ENCODE measurements around the gene ATAD2B.
"Not testable (repeated sequence)": the region's sequence is repeated elsewhere in the genome, so short reads cannot be mapped to it uniquely, and the experiment has no call there.

ATAD2B gene

DNA sequence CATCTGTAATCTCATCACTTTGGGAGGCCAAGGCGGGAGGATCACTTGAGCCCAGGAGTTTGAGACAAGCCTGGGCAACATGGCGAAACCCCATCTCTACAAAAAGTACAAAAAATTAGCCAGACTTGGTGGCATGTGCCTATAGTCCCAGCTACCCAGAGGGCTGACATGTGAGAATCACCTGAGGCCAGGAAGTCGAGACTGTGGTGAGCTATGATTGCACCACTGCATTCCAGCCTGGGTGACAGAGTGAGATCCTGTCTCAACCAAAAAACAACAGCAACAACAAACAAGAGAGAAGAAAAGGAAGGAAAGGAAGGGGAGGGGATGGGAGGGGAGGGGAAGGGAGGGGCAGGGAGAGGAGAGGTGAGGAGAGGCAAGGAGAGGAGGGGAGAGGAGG, 203.9 kb downstream of the ATAD2B start:
- not testable (repeated sequence) for DNase-seq

- DNase-seq, result no peak
Observed at GRCh38 chr2:23722255-23722654, 204.7 kb downstream of the ATAD2B start.

DNA sequence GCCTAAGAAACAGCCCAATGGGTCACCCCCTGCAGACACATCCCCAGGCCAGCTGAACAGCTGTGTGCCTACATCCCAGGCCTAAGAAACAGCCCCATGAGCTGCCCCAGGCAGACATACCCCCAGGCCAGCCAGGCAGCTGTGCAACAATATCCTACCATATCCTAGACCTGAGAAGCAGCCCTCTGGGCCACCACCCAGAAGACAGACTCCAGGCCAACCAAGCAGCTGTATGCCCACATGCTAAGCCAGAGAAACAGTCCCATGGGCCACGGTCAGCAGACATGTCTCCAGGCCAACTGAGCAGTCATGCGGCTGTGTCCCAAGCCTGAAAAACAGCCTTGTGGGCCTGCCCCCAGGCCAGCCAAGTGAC, 205.5 kb downstream of the ATAD2B start:
- no peak for DNase-seq

DNA sequence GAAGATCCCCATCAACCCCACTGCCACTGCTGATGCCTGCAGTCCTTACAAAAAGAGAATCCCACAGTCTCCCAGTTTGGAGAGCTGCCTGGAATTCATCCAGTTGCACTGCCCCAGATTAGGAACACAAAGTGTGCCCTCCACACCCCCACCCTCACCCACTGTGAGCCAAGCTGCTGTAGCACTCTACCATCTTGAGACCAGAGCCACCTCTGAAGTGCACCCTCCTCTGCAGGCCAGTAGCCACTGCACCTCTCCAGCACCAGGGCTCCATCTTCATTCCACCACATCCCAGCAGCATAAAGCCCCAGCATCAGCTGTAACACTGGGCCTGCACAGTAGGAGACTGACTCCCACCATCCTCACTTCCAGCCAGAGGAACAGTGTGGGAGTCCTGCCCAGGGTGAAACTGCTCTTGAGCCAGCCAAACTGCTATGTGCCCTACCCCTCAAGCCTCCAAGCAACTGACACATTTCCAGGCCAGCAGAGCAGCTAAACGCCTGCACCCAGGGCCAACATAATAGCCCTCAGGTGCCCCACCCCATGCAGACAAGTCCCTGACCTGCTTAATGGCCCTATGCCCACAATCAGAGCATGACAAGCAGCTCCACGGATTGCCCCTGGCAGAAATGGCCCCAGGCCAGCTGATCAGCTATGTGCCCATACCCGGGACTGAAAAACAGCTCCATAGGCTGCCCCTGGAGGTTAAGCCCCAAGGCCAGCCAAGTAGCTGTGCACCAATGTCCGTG, 206.0 kb downstream of the ATAD2B start:
- DNase-seq, result no peak

- DNase-seq, result no peak
Observed at GRCh38 chr2:23719716-23720115, 207.2 kb downstream of the ATAD2B start.

DNA sequence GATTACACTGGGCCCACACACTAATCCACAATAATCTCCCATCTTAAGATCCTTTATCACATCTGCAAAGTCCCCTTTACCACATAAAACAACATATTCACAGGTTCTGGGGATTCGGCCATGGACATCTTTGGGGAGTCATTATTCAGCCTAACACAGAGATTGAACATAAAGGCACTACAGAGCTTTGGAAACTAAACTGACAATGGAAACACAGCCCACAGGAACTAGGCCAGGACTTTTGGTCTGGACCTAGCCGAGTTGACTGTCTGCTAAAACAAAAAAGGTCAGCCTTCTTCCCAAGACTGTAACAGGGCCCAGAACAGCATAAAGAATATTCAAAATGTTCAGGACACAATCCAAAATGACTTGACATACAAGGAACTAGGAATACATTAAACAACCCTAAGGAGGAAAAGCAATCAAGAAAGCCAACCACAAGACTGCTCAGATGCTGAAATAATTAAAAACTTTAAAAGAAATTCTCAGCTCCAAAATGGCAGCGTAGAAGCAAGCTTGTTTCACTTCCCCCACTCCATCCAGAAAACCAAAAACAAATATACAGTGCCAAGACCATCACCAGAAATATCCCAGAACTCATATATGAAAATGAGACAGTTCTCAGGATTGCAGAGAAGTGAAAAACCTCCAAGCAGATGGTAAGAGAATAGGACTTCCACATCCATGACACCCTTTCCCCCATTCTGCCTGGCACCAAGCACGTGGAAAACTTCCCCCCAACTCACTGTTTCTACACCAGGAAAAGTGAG, 207.8 kb downstream of the ATAD2B start:
- no peak for DNase-seq

GRCh38 chr2:23713351-23713750, 213.6 kb downstream of the ATAD2B start:
- no peak for DNase-seq

DNA sequence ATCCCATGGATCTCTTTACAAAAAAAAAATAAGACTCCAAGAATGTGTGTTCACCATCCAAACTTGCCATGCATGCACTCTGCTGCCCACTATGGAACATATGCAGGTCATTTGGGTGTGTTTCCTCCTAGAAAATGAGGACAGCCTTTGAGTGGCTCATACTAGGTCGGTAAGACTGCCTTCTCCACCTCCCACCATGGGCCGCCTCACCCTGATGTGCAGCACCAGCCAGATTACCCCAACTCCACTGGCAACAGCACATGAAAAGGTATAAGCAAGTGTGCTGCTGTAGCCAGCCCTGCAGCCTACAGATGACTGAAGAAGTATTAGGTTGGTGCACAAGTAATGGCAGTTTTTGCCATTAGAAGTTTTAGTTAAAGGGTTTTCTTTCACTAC, 214.2 kb downstream of the ATAD2B start:
- DNase-seq, result no peak

GRCh38 chr2:23711979-23712755, 214.8 kb downstream of the ATAD2B start:
- no peak for DNase-seq

- no peak for DNase-seq
Observed at GRCh38 chr2:23709311-23709710, 217.6 kb downstream of the ATAD2B start.

DNA sequence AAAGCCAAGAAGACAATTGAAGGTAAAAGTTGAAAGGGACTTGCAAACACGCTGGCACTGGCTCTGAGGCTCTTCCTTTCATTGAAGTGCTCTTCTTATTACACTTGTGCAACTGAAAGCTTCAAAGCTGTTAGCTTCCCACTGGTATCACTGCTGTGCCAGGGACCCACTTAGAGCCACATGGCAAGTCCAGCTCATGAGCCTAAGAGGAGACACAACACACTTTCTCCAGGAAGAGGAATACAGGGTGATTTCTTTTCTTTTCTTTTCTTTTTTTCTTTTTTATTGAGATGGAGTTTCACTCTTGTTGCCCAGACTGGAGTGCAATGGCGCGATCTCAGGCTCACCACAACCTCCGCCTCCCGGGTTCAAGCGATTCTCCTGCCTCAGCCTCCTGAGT, 218.2 kb downstream of the ATAD2B start:
- DNase-seq, result no peak

- DNase-seq, result no peak
Observed at GRCh38 chr2:23707096-23707495, 219.8 kb downstream of the ATAD2B start.

DNA sequence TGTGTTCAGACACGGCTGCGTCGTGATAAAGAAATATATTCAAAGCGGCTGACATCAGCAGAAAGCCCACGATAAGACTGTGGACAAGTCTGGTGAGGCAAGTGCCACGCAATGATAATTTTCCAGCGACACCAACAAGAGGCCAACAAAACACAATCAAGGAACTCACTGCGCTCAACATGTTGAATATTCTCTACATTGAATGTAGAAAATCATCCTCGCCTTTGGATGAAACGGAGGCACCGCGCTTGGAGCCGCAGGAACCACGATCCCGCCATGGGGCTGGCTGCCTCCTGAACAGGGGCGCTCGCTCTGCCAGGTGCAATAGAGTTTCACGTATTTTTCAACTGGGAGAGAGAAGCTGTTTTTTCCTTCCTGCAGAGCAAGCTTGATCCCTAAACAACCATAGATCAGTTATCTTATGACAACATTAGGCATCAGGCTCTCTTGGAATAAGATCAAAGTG, 220.3 kb downstream of the ATAD2B start:
- no peak for DNase-seq

DNA sequence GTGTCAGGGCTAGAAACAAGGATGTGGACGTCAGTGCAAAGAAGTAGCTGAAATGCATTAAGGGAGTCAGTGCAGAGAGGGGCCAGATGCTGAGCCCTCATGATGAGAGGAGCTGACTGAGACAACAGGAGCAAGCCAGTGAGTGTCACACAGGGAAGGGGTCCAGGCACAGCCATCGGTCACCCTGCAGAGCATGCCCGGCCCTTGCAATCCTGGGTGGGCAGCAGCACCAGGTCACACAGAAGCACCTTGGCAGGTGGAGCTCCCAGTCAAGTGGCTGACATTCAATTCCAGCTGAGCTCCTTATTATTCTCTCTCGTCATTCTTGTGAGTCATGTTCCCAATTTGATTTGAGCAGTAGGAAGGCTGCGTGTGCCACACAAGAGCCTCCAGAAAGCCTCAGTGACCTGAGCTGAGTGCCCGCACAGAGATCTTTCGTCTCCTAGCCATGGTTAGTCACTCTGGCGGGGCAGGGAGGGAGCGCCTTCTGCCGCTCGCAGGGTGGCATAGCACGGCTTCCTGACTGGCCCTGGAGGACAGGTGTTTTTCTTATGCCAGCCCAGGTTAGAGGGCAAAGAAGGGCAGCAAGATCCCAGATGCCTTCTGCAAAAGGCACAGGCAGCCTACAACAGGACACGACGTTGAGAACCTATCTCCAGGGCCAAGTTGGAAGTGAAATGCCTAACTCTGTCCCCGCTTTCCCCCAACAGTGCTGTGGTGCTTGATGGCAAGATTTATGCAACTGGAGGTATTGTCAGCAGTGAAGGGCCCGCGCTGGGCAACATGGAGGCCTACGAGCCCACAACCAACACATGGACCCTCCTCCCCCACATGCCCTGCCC, 220.9 kb downstream of the ATAD2B start:
- no peak for DNase-seq

DNA sequence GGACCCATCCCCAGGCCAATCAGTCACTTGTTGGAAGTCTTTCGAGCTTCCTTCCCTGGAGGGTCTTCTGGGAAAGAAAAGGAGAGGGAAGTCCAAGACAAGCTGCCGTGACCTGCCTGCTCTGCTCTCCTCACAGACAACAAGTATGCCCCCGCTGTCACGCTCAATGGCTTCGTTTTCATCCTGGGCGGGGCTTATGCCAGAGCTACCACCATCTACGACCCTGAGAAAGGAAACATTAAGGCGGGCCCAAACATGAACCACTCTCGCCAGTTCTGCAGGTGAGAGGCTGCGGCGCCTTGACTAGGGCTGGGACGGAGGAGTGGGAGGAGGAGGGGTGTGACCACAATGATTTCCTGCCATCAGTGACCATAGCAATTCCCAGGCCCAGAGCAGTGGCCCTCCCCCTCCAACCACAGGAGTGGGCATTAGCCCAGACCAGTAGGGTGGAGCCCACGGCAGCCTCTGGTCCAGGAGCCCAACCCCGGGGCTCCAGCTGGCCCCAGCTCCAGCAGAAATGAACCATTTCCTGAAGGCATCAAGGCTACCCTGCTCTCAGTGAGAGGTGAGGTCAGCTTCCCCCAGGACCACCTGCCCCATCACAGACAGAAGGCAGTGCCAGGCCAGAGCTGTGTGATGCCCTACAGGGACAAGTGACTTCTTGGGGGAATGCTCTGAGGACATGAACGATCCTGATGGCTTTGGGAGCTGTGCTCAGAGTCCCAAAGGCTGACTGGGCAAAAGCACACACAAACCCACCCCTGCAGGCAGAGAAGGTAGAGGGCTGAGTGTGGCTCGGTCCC, 223.1 kb downstream of the ATAD2B start:
- no peak for DNase-seq

GRCh38 chr2:23703037-23703582, 223.8 kb downstream of the ATAD2B start:
- DNase-seq, result no peak

GRCh38 chr2:23700627-23701026, 226.3 kb downstream of the ATAD2B start:
- no peak for DNase-seq

DNA sequence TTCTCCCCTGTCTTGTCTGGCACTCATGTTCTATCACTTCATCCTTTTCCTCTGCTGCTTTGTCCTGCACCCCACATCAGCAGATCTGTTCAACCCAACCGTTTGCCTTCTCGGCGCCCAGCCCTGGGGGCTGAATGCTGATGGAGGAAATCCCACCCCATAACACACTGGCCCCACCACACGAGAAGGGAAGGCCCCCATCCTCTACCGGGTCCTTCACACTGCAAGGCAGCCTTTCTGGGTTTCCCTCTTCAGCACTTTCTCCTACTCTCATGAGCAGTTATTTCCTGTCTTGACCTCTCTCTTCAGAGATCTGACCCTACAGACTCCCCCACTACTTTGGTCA, 227.4 kb downstream of the ATAD2B start:
- no peak for DNase-seq

DNA sequence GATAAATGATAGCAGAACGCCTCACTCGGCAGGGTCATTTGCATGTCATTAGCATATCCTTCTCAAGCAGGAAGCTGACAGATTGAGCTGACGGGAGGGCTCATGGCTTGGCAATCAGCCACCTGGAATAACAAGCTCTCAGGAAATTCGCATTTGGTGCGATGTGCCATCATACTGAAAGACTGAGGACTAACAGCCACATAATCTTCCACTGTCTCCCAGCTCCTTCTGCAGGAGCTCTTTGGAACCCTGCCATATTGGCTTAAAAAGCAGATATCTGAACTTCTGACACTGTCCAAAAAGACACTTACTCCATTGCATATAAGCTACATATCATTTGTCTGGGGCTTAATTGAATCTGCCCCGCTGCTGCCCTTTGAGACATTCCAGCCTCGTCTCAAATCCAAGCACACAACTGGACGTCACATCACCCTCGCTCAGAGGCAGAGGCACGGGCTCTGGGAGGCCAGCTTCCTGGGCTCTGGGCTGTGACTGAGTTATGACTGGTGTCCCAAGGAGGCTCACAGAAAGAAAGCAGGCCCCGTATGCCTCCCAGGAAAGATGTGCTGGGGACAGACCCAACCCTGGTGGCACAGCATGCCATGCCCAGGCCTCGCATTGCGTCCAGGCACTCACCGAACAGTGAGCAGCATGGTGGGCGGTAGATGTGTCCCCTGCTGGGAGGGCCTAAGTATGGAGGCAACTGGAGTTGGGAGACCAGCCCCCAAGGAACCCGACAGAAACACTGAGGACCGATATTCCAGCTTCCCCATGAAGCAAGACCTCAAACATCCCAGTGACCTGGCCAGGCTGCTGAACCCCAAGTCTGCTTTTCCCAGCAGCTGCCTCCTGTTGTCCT, 228.0 kb downstream of the ATAD2B start:
- DNase-seq, result no peak

Measured in bone marrow (tissue), 2 donors.